ENCODE data around the gene FHIT. TPM values are rescaled to one million over a fixed set of nuclear protein-coding genes. Genes with fewer than 3 reads are reported as not detected.

The FHIT gene
- total RNA-seq, 4 donors from 2014 or later: 8.8 to 35.6 (median 12.6) TPM

GRCh38 chr3:60427109-60427508, 824.1 kb downstream of the FHIT start:
- WGBS: 89% methylated on average over 5 of the region's 5 CpGs
- TF ChIP-seq EP300 (IDR thresholded peaks at IDR 0.05) (no peak), CTCF (IDR thresholded peaks at IDR 0.05) (no peak), POLR2AphosphoS5 (IDR thresholded peaks at IDR 0.05) (no peak), POLR2A (IDR thresholded peaks at IDR 0.05) (no peak)
- Histone ChIP-seq H3K9me3 (no peaks in the 10 kb centered on the region), H3K36me3 (no peaks in the 10 kb centered on the region), H3K27ac (no peak overlapping the region), H3K4me3 (no peak overlapping the region), H3K27me3 (no peaks in the 10 kb centered on the region), H3K4me1 (no peaks in the 10 kb centered on the region)
- no peak for DNase-seq (ENCODE audit: low spot score in 2 of 2)

- Histone ChIP-seq H3K4me3 (no peak overlapping the region), H3K27ac (no peak overlapping the region), H3K9me3 (no peaks in the 10 kb centered on the region), H3K4me1 (no peaks in the 10 kb centered on the region), H3K27me3 (no peaks in the 10 kb centered on the region), H3K36me3 (no peaks in the 10 kb centered on the region)
- no peak for DNase-seq (ENCODE audit: low spot score in 2 of 2)
- WGBS: 82% methylated on average over 2 of the region's 2 CpGs
- no peak for TF ChIP-seq EP300 (IDR thresholded peaks at IDR 0.05)
- TF ChIP-seq CTCF (IDR thresholded peaks at IDR 0.05): no peak
- no peak for TF ChIP-seq POLR2A (IDR thresholded peaks at IDR 0.05)
- TF ChIP-seq POLR2AphosphoS5 (IDR thresholded peaks at IDR 0.05): no peak
Measured at GRCh38 chr3:60424942-60425341, 826.3 kb downstream of the FHIT start.

GRCh38 chr3:60424034-60424433, 827.2 kb downstream of the FHIT start:
- TF ChIP-seq POLR2AphosphoS5 (IDR thresholded peaks at IDR 0.05) (no peak), POLR2A (IDR thresholded peaks at IDR 0.05) (no peak), CTCF (IDR thresholded peaks at IDR 0.05) (no peak), EP300 (IDR thresholded peaks at IDR 0.05) (no peak)
- no peak for DNase-seq (ENCODE audit: low spot score in 2 of 2)
- no peaks in the 10 kb centered on the region for H3K9me3 ChIP-seq
- H3K4me3 ChIP-seq: no peak overlapping the region
- 88% methylated on average over 3 of the region's 3 CpGs for WGBS
- H3K4me1 ChIP-seq: no peaks in the 10 kb centered on the region
- no peak overlapping the region for H3K27ac ChIP-seq
- no peaks in the 10 kb centered on the region for H3K36me3 ChIP-seq
- H3K27me3 ChIP-seq: no peaks in the 10 kb centered on the region

- Histone ChIP-seq H3K27me3 (no peaks in the 10 kb centered on the region), H3K27ac (no peak overlapping the region), H3K4me1 (no peaks in the 10 kb centered on the region), H3K36me3 (no peaks in the 10 kb centered on the region), H3K4me3 (no peak overlapping the region), H3K9me3 (no peaks in the 10 kb centered on the region)
- TF ChIP-seq EP300 (IDR thresholded peaks at IDR 0.05) (no peak), POLR2AphosphoS5 (IDR thresholded peaks at IDR 0.05) (no peak), POLR2A (IDR thresholded peaks at IDR 0.05) (no peak), CTCF (IDR thresholded peaks at IDR 0.05) (no peak)
- 100% methylated on average over 1 of the region's 1 CpG for WGBS
- no peak for DNase-seq (ENCODE audit: low spot score in 2 of 2)
Measured at GRCh38 chr3:60423556-60423955, 827.7 kb downstream of the FHIT start.

- Histone ChIP-seq H3K27me3 (no peaks in the 10 kb centered on the region), H3K27ac (no peak overlapping the region), H3K4me1 (no peaks in the 10 kb centered on the region), H3K36me3 (no peaks in the 10 kb centered on the region), H3K9me3 (no peaks in the 10 kb centered on the region), H3K4me3 (no peak overlapping the region)
- no peak for TF ChIP-seq POLR2AphosphoS5 (IDR thresholded peaks at IDR 0.05)
- TF ChIP-seq CTCF (IDR thresholded peaks at IDR 0.05): no peak
- no peak for TF ChIP-seq POLR2A (IDR thresholded peaks at IDR 0.05)
- no peak for TF ChIP-seq EP300 (IDR thresholded peaks at IDR 0.05)
- no peak for DNase-seq (ENCODE audit: low spot score in 2 of 2)
- WGBS: 88% methylated on average over 3 of the region's 3 CpGs
Measured at GRCh38 chr3:60421749-60422446, 829.4 kb downstream of the FHIT start.

Data from suprapubic skin (tissue), 4 donors.